ENCODE data around the gene MIA. TPM values are rescaled to one million over a fixed set of nuclear protein-coding genes. Genes with fewer than 3 reads are reported as not detected.
A peak's percentile ranks its signal among the peaks of the same experiment; 100 is the strongest.
"Not testable (repeated sequence)": the region's sequence is repeated elsewhere in the genome, so short reads cannot be mapped to it uniquely, and the experiment has no call there.

Gene MIA
- total RNA-seq, 2 experiments from 2014 or later, result not detected

DNA sequence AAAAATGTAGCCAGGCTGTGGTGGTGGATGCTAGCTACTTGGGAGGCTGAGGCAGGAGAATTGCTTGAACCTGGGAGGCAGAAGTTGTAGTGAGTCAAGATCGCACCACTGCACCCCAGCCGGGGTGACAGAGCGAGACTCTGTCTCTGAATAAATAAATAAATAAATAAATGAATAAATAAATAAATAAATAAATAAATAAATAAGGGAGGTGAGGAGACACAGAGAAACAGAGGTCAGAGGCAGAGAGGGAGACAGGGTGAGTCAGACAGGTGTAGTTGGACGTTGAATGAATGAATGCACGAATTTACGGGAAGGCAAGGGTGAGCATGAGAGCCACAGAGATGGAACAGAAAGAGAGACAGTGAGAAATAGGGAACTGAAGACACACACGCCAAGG, 5.8 kb downstream of the MIA start:
- DNase-seq, result no peak
- Mint-ChIP-seq H3K9me3 (ENCODE audit: insufficient read depth) (no peaks in the 10 kb centered on the region), H3K4me1 (ENCODE audit: low read depth) (peaks cover 33% of the 10 kb centered on the region), H3K27me3 (ENCODE audit: low read depth) (no peaks in the 10 kb centered on the region), H3K4me3 (no peak overlapping the region), H3K27ac (no peak overlapping the region), H3K36me3 (ENCODE audit: low read depth) (peaks cover 21% of the 10 kb centered on the region)
- ChIA-PET CTCF (no interaction called here), POLR2A (no interaction called here)
- no peak for ATAC-seq

DNA sequence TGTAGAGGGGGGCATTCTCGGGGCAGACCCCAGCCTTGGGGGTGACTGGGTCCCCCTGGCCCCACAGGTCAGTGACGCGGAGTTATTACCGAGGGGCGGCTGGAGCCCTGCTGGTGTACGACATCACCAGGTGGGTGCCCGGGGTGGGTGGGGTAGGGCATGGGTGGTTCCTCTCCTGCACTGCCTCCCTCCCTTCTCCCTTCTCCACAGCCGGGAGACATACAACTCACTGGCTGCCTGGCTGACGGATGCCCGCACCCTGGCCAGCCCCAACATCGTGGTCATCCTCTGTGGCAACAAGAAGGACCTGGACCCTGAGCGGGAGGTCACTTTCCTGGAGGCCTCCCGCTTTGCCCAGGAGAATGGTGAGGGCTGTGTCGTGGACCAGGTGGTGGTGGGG, 8.4 kb downstream of the MIA start:
- Mint-ChIP-seq H3K27me3 (ENCODE audit: low read depth) (no peaks in the 10 kb centered on the region), H3K36me3 (ENCODE audit: low read depth) (peaks cover 27% of the 10 kb centered on the region), H3K9me3 (ENCODE audit: insufficient read depth) (no peaks in the 10 kb centered on the region), H3K4me3 (no peak overlapping the region), H3K27ac (no peak overlapping the region), H3K4me1 (ENCODE audit: low read depth) (peaks cover 19% of the 10 kb centered on the region)
- DNase-seq, result no peak
- POLR2A ChIA-PET, result no interaction called here
- CTCF ChIA-PET, result interaction anchor here (1.1 kb wide), 1 partner anchor 120 kb away, joined by 3 read pairs; no protein-coding TSS in a partner anchor
- ATAC-seq, result no peak

DNA sequence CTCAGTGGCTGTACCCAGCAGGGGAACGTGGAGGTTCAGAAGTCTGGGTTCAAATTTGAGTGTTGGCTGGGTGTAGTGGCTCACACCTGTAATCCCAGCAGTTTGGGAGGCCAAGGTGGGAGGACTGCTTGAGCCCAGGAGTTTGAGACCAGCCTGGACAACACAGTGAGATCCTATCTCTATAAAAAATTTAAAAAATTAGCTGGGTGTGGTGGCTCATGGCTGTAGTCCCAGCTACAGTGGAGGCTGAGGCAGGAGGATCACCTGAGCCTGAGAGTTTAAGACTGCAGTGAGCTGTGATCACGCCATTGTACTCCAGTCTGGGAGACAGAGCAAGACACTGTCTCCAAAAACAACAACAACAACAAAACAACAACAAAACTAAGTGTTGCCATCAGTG, 8.8 kb downstream of the MIA start:
- H3K36me3 Mint-ChIP-seq (ENCODE audit: low read depth), result peaks cover 26% of the 10 kb centered on the region
- H3K4me1 Mint-ChIP-seq (ENCODE audit: low read depth), result peaks cover 14% of the 10 kb centered on the region
- H3K27ac Mint-ChIP-seq; H3K27me3 Mint-ChIP-seq (ENCODE audit: low read depth); POLR2A ChIA-PET; H3K4me3 Mint-ChIP-seq; H3K9me3 Mint-ChIP-seq (ENCODE audit: insufficient read depth); DNase-seq; ATAC-seq: not testable (repeated sequence)
- CTCF ChIA-PET, result interaction anchor here (1.1 kb wide), 1 partner anchor 121 kb away, joined by 3 read pairs; no protein-coding TSS in a partner anchor

DNA sequence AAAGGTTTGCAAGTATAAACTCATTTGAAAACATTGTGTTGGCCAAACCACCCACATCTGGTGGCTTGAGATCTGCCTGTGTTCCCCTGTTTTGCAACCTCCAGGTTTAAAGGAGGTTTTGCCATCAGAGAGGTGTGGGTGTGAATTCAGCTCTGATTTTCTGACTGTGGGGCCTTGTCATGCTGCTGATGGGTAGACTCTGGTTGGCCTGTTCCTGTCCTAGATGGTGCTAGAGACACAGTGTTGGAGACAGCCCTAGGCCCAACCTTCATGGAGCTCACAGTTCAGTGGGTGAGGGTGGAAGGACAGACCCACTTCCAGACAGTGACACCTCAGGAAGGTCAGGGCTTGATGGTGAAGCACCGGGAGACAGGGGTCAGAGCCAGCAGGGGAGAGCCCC, 10.2 kb downstream of the MIA start:
- no peak for DNase-seq
- Mint-ChIP-seq H3K27ac (peak overlapping the region; percentile 52), H3K36me3 (ENCODE audit: low read depth) (peaks cover 26% of the 10 kb centered on the region), H3K4me3 (no peak overlapping the region), H3K9me3 (ENCODE audit: insufficient read depth) (no peaks in the 10 kb centered on the region), H3K27me3 (ENCODE audit: low read depth) (no peaks in the 10 kb centered on the region), H3K4me1 (ENCODE audit: low read depth) (peaks cover 2% of the 10 kb centered on the region)
- ChIA-PET POLR2A (no interaction called here), CTCF (interaction anchor here (0.6 kb wide), 1 partner anchor 14 kb away, joined by 4 read pairs; no protein-coding TSS in a partner anchor)
- ATAC-seq, result no peak

DNA sequence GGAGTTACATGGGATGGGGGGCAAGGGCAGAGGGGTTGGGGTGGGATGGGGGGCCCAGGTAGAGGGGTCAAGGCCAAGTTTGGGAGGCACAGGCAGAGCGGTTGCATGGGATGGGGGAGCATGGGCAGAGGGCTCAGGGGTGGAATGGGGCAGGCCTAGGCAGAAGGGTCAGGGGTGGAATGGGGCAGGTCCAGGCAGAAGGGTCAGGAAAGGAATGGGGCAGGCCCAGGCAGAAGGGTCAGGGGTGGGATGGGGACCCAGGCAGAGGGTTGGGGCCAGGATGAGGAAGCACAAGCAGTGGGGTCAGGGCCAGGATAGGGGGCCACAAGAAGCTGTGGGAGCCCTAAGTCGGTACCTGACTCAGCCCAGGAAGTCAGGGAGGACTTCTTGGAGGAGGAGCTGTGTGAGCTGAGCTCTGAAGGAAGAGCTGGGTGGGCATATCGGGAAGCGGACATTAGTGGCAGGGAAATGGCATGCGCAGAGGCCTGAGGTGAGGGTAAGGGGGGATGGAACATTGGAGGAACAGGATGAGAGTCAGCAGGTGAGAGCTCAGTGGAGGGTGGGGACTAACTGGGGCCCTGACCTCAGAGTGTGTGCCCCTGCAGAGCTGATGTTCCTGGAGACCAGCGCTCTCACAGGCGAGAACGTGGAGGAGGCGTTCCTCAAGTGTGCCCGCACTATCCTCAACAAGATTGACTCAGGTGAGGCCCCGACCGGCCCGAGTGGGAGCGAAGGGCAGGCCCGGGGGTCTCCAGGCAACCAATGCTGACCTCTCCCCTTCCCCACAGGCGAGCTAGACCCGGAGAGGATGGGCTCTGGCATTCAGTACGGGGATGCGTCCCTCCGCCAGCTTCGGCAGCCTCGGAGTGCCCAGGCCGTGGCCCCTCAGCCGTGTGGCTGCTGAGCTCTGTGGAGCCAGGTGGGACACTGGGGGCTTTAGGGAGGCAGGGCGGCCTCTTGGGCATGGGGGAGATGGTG, 11.0 kb downstream of the MIA start:
- peaks cover 26% of the 10 kb centered on the region for H3K36me3 Mint-ChIP-seq (ENCODE audit: low read depth)
- H3K4me3 Mint-ChIP-seq, result no peak overlapping the region
- DNase-seq (no peak), ATAC-seq (no peak)
- H3K9me3 Mint-ChIP-seq (ENCODE audit: insufficient read depth), result no peaks in the 10 kb centered on the region
- ChIA-PET CTCF (interaction anchor here (0.6 to 1.0 kb wide), 3 partner anchors 10 to 15 kb away, joined by 3 to 4 read pairs (median 3); partner anchors contain the start of gene EGLN2), POLR2A (interaction anchor here (1.1 to 3.3 kb wide), 2 partner anchors 8 to 12 kb away, joined by 3 to 14 read pairs; partner anchors contain the start of gene RAB4B)
- H3K4me1 Mint-ChIP-seq (ENCODE audit: low read depth), result peaks cover under 1% of the 10 kb centered on the region
- peak overlapping the region; percentile 20 for H3K27ac Mint-ChIP-seq
- H3K27me3 Mint-ChIP-seq (ENCODE audit: low read depth), result no peaks in the 10 kb centered on the region

DNA sequence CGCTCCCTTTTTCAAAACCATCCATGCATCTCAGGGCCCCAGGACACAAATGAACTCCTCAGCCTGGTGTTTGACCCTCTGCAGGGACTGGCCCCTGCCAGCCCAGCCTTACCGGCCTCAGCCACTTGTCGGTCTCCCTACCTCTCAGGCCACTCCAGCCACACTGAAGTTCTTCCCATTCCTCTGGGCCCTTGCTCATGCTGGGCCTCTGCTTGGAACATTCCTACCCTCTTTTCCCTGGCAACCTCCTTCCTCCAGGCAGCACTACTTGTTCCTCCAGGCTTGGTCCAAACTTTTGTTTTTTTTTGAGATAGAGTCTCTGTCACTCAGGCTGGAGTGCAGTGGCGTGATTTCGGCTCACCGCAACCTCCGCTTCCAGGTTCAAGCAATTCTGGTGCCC, 16.0 kb downstream of the MIA start:
- ChIA-PET CTCF (interaction anchor here (1.1 kb wide), 1 partner anchor 15 kb away, joined by 4 read pairs; no protein-coding TSS in a partner anchor), POLR2A (no interaction called here)
- H3K9me3 Mint-ChIP-seq (ENCODE audit: insufficient read depth), result no peaks in the 10 kb centered on the region
- peaks cover 28% of the 10 kb centered on the region for H3K36me3 Mint-ChIP-seq (ENCODE audit: low read depth)
- H3K27ac Mint-ChIP-seq, result no peak overlapping the region
- no peak for ATAC-seq
- peaks cover 14% of the 10 kb centered on the region for H3K4me1 Mint-ChIP-seq (ENCODE audit: low read depth)
- H3K27me3 Mint-ChIP-seq (ENCODE audit: low read depth), result no peaks in the 10 kb centered on the region
- DNase-seq, result no peak
- H3K4me3 Mint-ChIP-seq, result no peak overlapping the region

DNA sequence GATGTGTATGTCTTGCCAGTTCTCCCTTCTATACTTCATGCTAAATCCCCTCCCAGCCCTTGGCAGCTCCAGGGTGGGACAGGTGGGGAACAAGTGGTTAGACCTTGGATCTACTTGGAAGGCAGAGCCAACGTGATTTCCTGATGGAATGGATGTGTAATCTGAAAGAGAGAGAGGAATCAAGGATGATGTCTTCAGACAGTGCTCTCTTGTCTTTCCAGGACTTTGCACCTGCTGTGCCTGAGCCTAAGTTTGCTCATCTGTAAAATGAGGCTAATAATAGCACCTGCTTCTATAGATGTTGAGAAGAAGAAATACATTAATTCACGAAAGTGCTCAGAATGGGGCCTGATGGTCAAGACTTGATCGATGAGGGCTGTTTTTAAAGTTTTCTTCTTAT, 16.7 kb downstream of the MIA start:
- ATAC-seq (no peak), DNase-seq (no peak)
- no peaks in the 10 kb centered on the region for H3K9me3 Mint-ChIP-seq (ENCODE audit: insufficient read depth)
- H3K4me3 Mint-ChIP-seq, result no peak overlapping the region
- H3K27me3 Mint-ChIP-seq (ENCODE audit: low read depth), result no peaks in the 10 kb centered on the region
- ChIA-PET POLR2A (interaction anchor here (0.7 to 1.4 kb wide), 2 partner anchors 14 to 17 kb away, joined by 3 to 4 read pairs; no protein-coding TSS in a partner anchor), CTCF (interaction anchor here (1.0 to 1.1 kb wide), 2 partner anchors 14 to 47 kb away, joined by 3 to 4 read pairs; no protein-coding TSS in a partner anchor)
- peaks cover 16% of the 10 kb centered on the region for H3K4me1 Mint-ChIP-seq (ENCODE audit: low read depth)
- no peak overlapping the region for H3K27ac Mint-ChIP-seq
- H3K36me3 Mint-ChIP-seq (ENCODE audit: low read depth), result peaks cover 23% of the 10 kb centered on the region

DNA sequence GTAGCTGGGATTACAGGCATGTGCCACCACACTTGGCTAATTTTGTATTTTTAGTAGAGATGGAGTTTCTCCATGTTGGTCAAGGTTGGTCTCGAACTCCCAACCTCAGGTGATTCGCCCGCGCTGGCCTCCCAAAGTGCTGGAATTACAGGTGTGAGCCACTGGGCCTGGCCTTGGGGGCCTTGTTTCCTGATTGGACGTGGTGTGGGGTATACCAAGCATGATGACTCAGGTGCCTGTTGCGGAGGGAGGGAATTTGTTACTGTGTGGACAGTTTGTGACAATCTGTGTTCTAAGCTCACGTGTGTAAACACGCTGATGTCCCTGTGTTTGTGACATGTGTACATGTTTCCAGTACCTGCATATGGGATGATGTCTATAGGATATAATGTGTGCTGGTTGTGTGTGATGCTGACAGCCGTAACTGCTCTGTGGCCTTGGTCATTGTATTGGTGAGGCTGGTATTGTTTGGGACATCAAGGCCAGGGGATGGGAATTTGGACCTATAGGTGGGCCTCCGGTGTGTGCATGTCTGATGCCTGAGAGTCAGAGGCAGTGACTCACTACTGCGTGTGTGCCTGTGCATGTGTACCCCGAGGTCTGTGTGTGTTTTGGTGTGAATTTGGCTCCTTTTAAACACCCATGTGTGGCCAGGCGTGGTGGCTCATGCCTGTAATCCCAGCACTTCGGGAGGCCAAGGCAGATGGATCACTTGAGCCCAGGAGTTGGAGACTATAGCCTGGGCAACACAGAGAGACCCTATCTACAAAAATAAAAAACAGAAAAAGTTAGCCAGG, 22.0 kb downstream of the MIA start:
- ChIA-PET CTCF (interaction anchor here (1.1 to 3.8 kb wide), 7 partner anchors 10 to 64 kb away, joined by 3 to 49 read pairs (median 6); partner anchors contain the start of genes ACTMAP, RAB4B and SNRPA), POLR2A (interaction anchor here (0.6 to 3.9 kb wide), 8 partner anchors 10 to 46 kb away, joined by 3 to 38 read pairs (median 6); partner anchors contain the start of genes ACTMAP, RAB4B and SNRPA)
- no peak for ATAC-seq
- H3K27me3 Mint-ChIP-seq (ENCODE audit: low read depth), result no peaks in the 10 kb centered on the region
- peak overlapping the region; percentile 93 for H3K4me3 Mint-ChIP-seq
- H3K9me3 Mint-ChIP-seq (ENCODE audit: insufficient read depth), result no peaks in the 10 kb centered on the region
- H3K36me3 Mint-ChIP-seq (ENCODE audit: low read depth), result peaks cover 28% of the 10 kb centered on the region
- no peak for DNase-seq
- peaks cover 46% of the 10 kb centered on the region for H3K4me1 Mint-ChIP-seq (ENCODE audit: low read depth)
- H3K27ac Mint-ChIP-seq, result peak overlapping the region; percentile 96

DNA sequence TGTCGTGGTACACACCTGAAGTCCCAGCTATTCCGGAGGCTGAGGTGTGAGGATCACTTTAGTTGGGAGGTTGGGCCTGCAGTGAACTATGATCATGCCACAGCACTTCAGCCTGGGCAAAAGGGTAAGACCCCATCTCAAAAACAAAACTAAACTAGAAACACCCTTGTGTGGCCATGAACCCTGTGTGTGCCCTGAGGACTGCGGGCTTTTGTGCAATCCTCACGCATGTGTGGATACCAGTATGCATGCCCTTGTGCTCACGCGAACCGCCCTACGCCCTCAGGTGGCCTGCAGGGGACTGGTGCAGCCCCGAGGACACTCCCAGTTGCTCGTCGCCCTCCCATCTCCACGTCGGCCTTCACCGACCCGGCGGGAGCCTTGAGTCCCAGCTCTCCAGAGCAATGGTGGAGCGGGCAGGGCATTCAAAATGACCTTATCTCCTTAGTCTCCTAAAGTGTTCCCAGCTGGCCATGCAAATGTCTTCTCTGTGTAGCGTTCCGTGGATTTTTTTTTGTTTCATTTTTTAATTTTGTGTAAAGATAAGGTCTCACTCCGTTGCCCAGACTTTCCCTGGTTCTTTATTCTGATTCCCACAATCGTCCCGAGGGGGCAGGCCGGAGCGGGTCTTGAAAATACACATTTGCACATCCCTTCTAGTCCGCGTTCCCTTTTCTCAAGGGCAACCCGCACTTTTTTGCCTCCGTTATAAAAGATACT, 22.8 kb downstream of the MIA start:
- ATAC-seq (peak; percentile 50), DNase-seq (peak; percentile 80)
- H3K27me3 Mint-ChIP-seq (ENCODE audit: low read depth), result no peaks in the 10 kb centered on the region
- peak overlapping the region; percentile 93 for H3K4me3 Mint-ChIP-seq
- peaks cover 51% of the 10 kb centered on the region for H3K4me1 Mint-ChIP-seq (ENCODE audit: low read depth)
- peak overlapping the region; percentile 96 for H3K27ac Mint-ChIP-seq
- ChIA-PET POLR2A (interaction anchor here (0.6 to 3.9 kb wide), 9 partner anchors 9 to 372 kb away, joined by 3 to 38 read pairs (median 4); partner anchors contain the start of genes ACTMAP, RAB4B and SNRPA), CTCF (interaction anchor here (0.7 to 3.8 kb wide), 16 partner anchors 9 to 135 kb away, joined by 3 to 49 read pairs (median 4); partner anchors contain the start of genes ACTMAP, RAB4B and SNRPA)
- H3K36me3 Mint-ChIP-seq (ENCODE audit: low read depth), result peaks cover 32% of the 10 kb centered on the region
- H3K9me3 Mint-ChIP-seq (ENCODE audit: insufficient read depth), result no peaks in the 10 kb centered on the region

DNA sequence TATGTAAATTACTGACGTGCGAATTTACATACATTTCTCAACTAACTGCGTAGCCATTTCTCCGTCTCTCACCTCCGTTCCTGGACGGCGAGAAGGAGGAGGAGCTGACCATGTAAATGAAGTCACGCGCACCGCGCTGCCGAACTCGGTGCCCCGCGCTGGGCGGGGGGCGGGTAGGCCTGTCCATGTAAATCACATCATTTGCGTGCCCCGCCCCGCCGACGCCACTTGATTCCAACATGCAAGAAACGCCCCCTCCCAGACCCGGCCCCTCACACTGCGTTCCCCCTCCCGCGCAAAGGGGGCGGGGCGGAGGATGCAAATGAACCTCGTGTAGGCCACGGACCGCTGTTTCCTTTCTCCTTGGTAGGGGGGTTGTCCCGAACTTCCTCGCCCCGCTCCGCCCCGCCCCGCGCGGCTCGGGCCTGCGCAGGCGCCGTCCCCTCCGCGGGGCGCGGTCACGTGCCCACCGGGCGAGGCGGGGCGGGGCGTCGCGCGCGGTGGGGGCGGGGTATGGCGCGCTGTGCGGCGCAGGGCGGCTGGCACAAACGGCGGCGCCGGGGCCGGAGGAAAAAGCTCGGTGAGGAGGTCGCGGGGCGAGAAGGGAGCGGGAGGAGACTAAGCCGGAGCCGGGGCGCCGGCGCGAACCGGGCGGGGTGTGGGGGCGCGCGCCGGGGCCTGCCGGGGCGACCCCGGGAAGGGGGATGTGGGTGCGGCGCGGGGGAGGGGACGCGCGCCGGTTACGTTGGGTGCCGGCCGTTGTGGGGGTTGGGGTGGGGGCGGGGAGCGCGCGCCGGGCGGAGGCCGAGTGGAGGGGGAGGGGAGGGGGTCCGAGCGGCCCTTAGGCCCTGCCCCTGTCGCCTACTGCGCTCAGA, 23.6 kb downstream of the MIA start, which contains the start of gene EGLN2:
EGLN2 (plus strand) TSS at position 509 of the 875 bp plus-strand sequence. CDS start 1,382 bp downstream, outside the sequence.
- DNase-seq (peak; percentile 100), ATAC-seq (peak; percentile 86)
- ChIA-PET POLR2A (interaction anchor here (0.6 to 3.9 kb wide), 9 partner anchors 8 to 373 kb away, joined by 3 to 38 read pairs (median 3); partner anchors contain the start of genes ACTMAP, RAB4B and SNRPA), CTCF (interaction anchor here (0.7 to 3.8 kb wide), 15 partner anchors 8 to 136 kb away, joined by 3 to 49 read pairs (median 4); partner anchors contain the start of genes ACTMAP, RAB4B and SNRPA)
- Mint-ChIP-seq H3K36me3 (ENCODE audit: low read depth) (peaks cover 38% of the 10 kb centered on the region), H3K4me1 (ENCODE audit: low read depth) (peaks cover 59% of the 10 kb centered on the region), H3K9me3 (ENCODE audit: insufficient read depth) (no peaks in the 10 kb centered on the region), H3K4me3 (peak within 1 kb of the TSS; percentile 95), H3K27me3 (ENCODE audit: low read depth) (no peaks in the 10 kb centered on the region), H3K27ac (peak within 1 kb of the TSS; percentile 96)

Data from activated CD8-positive, alpha-beta T cell treated with anti-CD3 and anti-CD28 coated beads, Interleukin-2, amount 10 ng/mL, durations not matched to agents 7 days and 5 days (primary cell).